ENCODE data around the gene PYURF.

Gene PYURF

GRCh38 chr4:88523325-88524129 lies at the start of gene PYURF:
TSS of gene PYURF (minus strand) at chr4:88523776. CDS start at chr4:88523700, 76 bp downstream.
- DNase-seq (ENCODE audit: low read depth), result peak; percentile 82

- DNase-seq (ENCODE audit: low read depth), result no peak
These were observed 46.4 kb upstream of the PYURF start for GRCh38 chr4:88570001-88570400.

GRCh38 chr4:88567591-88567990 lies 44.0 kb upstream of the PYURF start:
- DNase-seq (ENCODE audit: low read depth), result no peak

- no peak for DNase-seq (ENCODE audit: low read depth)
These were observed 26.2 kb upstream of the PYURF start for GRCh38 chr4:88549815-88550214.

- peak; percentile 64 for DNase-seq (ENCODE audit: low read depth)
These were observed 15.9 kb upstream of the PYURF start for GRCh38 chr4:88539322-88540068.

- DNase-seq (ENCODE audit: low read depth), result no peak
These were observed 14.1 kb upstream of the PYURF start for GRCh38 chr4:88537709-88538108.

- DNase-seq (ENCODE audit: low read depth), result no peak
These were observed 11.6 kb upstream of the PYURF start for GRCh38 chr4:88535090-88535755.

- no peak for DNase-seq (ENCODE audit: low read depth)
These were observed 10.6 kb upstream of the PYURF start for GRCh38 chr4:88533937-88534750.

GRCh38 chr4:88533088-88533790 lies 9.7 kb upstream of the PYURF start:
- no peak for DNase-seq (ENCODE audit: low read depth)

GRCh38 chr4:88531549-88531948 lies 8.0 kb upstream of the PYURF start:
- no peak for DNase-seq (ENCODE audit: low read depth)

- DNase-seq (ENCODE audit: low read depth), result no peak
These were observed 5.3 kb upstream of the PYURF start for GRCh38 chr4:88528861-88529260.

- no peak for DNase-seq (ENCODE audit: low read depth)
These were observed 4.2 kb upstream of the PYURF start for GRCh38 chr4:88527787-88528186.

- no peak for DNase-seq (ENCODE audit: low read depth)
These were observed 2.7 kb upstream of the PYURF start for GRCh38 chr4:88526221-88526815.

- no peak for DNase-seq (ENCODE audit: low read depth)
These were observed 595 bp upstream of the PYURF start for GRCh38 chr4:88524171-88524570.

- no peak for DNase-seq (ENCODE audit: low read depth)
These were observed 763 bp downstream of the PYURF start for GRCh38 chr4:88522702-88523324.

GRCh38 chr4:88518911-88519310 lies 4.7 kb downstream of the PYURF start:
- no peak for DNase-seq (ENCODE audit: low read depth)

GRCh38 chr4:88517825-88518224 lies 5.8 kb downstream of the PYURF start:
- DNase-seq (ENCODE audit: low read depth), result no peak

- no peak for DNase-seq (ENCODE audit: low read depth)
These were observed 6.8 kb downstream of the PYURF start for GRCh38 chr4:88516746-88517145.

GRCh38 chr4:88514557-88515511 lies 8.7 kb downstream of the PYURF start:
- no peak for DNase-seq (ENCODE audit: low read depth)
